Brain microvascular endothelial cell (primary cell): Measurements from ENCODE around the gene A1BG.

Experiments
- DNase-seq: peaks from one replicate; pipeline ENCODE4 v3.0.0-alpha.2; 2020
- H3K27ac ChIP-seq: fragments of 250-450 bp; sonication (Bioruptor Pico); 2 replicates; pipeline ENCODE4 v1.5.1; 2020; ENCODE audit warnings: mild to moderate bottlenecking, moderate library complexity
- H3K27me3 ChIP-seq: fragments of 250-450 bp; sonication (Bioruptor Pico); replicated peaks from 2 replicates; pipeline ENCODE4 v1.5.1; 2020; ENCODE audit warnings: mild to moderate bottlenecking
- H3K36me3 ChIP-seq: fragments of 250-450 bp; sonication (Bioruptor Pico); replicated peaks from 2 replicates; pipeline ENCODE4 v1.5.1; 2020; ENCODE audit warnings: mild to moderate bottlenecking
- H3K4me3 ChIP-seq: 2 replicates; pipeline ENCODE4 v1.5.1; 2011; ENCODE audit warnings: low read depth, mild to moderate bottlenecking, control low read depth, low read length, moderate library complexity
- in situ Hi-C: cut with HindIII; loops from 2 replicates; pipeline ENCODE4 v1.10.0; 2017; ENCODE audit warnings: low sequenced_read_pairs, low pct_ligation_motif_present
- TF ChIP-seq, protein P1 (sequence below): IDR thresholded peaks from 2 replicates; pipeline ENCODE4 v1.5.1; 2011; ENCODE audit warnings: low read depth, mild to moderate bottlenecking, moderate library complexity, low read length, control low read depth, inconsistent platforms; ENCODE audit errors: missing control alignments

The A1BG gene

GRCh38 chr19:58395220-58395978, 42.1 kb upstream of the A1BG start, which contains the start of gene RNF225:
TSS of gene RNF225 (plus strand) at chr19:58395656. CDS start at chr19:58396090, 434 bp downstream.
- no peak for DNase-seq
- Histone ChIP-seq H3K4me3 (peak within 1 kb of the TSS; percentile 22), H3K27ac (no peak within 1 kb of the TSS), H3K27me3 (no peaks in the 10 kb centered on the region), H3K36me3 (peaks cover 45% of the 10 kb centered on the region)
- in situ Hi-C loops: no loop called here
- TF ChIP-seq, protein P1, sequence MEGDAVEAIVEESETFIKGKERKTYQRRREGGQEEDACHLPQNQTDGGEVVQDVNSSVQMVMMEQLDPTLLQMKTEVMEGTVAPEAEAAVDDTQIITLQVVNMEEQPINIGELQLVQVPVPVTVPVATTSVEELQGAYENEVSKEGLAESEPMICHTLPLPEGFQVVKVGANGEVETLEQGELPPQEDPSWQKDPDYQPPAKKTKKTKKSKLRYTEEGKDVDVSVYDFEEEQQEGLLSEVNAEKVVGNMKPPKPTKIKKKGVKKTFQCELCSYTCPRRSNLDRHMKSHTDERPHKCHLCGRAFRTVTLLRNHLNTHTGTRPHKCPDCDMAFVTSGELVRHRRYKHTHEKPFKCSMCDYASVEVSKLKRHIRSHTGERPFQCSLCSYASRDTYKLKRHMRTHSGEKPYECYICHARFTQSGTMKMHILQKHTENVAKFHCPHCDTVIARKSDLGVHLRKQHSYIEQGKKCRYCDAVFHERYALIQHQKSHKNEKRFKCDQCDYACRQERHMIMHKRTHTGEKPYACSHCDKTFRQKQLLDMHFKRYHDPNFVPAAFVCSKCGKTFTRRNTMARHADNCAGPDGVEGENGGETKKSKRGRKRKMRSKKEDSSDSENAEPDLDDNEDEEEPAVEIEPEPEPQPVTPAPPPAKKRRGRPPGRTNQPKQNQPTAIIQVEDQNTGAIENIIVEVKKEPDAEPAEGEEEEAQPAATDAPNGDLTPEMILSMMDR: no peak

DNA sequence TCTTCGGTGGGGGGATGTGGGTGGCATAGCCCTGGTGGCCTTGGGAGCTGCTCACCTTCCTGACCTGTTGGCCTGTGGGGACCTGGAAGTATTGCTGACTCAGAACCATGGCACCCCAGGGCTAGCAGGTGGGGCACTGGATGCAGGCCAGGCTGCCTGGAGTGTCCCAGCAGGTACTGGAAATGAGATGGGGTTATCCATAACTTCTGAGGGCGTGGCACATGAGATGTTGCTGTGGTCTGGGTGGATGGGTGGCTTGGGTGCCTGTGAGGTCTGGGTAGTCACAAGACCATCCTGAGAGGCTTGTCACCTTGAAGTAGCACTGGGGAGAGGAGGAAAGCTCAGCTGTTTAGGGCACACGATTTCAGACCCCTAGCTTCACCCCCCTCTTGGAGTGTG, 41.5 kb upstream of the A1BG start:
- in situ Hi-C loops: no loop called here
- H3K27me3 ChIP-seq: no peaks in the 10 kb centered on the region
- H3K4me3 ChIP-seq: no peak overlapping the region
- no peak for DNase-seq
- peaks cover 45% of the 10 kb centered on the region for H3K36me3 ChIP-seq
- no peak overlapping the region for H3K27ac ChIP-seq
- TF ChIP-seq, protein P1: no peak

DNA sequence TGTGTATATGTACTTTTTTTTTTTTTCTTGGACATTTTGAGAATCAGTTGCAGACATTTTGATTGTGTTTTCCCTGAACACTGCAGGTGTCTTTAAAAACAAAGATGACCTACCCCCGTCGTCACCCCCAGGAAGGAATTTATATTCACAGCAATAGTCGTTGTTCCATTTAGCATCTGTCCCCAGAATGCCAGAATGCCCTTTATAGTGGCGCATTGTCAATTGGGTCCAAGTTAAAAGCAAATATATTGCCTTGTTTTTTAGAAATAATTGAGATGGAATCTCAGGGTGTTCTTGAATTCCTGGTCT, 40.4 kb upstream of the A1BG start:
- peaks cover 52% of the 10 kb centered on the region for H3K36me3 ChIP-seq
- H3K27me3 ChIP-seq: no peaks in the 10 kb centered on the region
- in situ Hi-C loops: no loop called here
- no peak overlapping the region for H3K4me3 ChIP-seq
- H3K27ac ChIP-seq: no peak overlapping the region
- TF ChIP-seq, protein P1: no peak
- DNase-seq: no peak

DNA sequence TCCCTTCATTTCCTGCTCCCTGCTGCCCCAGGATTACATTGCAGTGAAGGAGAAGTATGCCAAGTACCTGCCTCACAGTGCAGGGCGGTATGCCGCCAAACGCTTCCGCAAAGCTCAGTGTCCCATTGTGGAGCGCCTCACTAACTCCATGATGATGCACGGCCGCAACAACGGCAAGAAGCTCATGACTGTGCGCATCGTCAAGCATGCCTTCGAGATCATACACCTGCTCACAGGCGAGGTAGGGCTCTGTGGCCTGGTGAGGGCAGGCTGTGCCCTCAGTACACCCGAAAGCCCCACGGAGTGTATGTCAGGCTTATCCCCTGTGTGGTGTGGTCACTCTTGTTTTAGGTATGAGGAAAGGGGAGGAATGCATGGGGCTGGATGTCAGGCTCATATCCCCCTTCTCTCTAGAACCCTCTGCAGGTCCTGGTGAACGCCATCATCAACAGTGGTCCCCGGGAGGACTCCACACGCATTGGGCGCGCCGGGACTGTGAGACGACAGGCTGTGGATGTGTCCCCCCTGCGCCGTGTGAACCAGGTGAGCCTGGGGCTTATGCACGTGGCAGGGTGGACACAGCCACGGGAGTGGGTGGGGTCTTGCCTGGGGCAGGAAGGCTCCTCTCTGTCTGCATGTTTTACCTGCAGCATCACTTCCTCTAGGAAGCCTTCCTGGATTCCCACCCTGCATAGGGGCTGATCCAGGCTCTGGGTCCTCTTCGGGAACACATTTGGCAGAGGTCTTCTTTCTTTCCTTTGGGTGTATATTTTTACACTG, 39.8 kb upstream of the A1BG start:
- in situ Hi-C loops: no loop called here
- DNase-seq: no peak
- Histone ChIP-seq H3K27ac (no peak overlapping the region), H3K4me3 (no peak overlapping the region), H3K36me3 (peaks cover 55% of the 10 kb centered on the region), H3K27me3 (no peaks in the 10 kb centered on the region)
- TF ChIP-seq, protein P1: no peak

DNA sequence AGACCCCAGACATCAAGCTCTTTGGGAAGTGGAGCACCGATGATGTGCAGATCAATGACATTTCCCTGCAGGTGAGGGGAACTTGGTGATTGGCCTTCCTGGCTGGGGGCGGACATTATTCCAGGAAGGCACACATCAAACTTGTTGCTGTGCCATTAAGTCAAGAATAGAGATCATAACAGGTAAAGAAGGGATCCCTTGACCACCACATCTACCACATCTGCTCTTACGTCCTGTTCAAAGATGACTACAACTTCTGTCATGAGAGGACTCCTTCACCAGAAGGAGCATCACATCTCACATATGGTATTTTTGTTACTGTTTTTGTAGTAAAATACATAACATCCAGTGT, 34.9 kb upstream of the A1BG start:
- Histone ChIP-seq H3K27ac (no peak overlapping the region), H3K4me3 (peak overlapping the region; percentile 90), H3K27me3 (no peaks in the 10 kb centered on the region), H3K36me3 (peaks cover 36% of the 10 kb centered on the region)
- in situ Hi-C loops: no loop called here
- DNase-seq: no peak
- TF ChIP-seq, protein P1: no peak
